Left renal cortex interstitium (tissue), 4 donors: ENCODE measurements around the gene MAP3K6. TPM values are rescaled to one million over a fixed set of nuclear protein-coding genes. Genes with fewer than 3 reads are reported as not detected.

ENCODE experiments used
- DNase-seq, 4 donors: peaks; one replicate each; pipeline ENCODE4 v3.0.0-alpha.2; 2013; ENCODE audit warnings: low read depth in 4 of 4, low spot score in 2 of 4, missing footprints in 1 of 4
- polyA plus RNA-seq, 4 donors: library from polyadenylated mRNA; unstranded; fragments of 120-200 nt; gene quantifications; one replicate each; pipeline ENCODE4 v1.2.1, GENCODE V29; 2013; ENCODE audit not compliant: insufficient read length in 4 of 4

Gene MAP3K6
- polyA plus RNA-seq, 4 donors: 5.5 to 11.3 (median 9.4) TPM

DNA sequence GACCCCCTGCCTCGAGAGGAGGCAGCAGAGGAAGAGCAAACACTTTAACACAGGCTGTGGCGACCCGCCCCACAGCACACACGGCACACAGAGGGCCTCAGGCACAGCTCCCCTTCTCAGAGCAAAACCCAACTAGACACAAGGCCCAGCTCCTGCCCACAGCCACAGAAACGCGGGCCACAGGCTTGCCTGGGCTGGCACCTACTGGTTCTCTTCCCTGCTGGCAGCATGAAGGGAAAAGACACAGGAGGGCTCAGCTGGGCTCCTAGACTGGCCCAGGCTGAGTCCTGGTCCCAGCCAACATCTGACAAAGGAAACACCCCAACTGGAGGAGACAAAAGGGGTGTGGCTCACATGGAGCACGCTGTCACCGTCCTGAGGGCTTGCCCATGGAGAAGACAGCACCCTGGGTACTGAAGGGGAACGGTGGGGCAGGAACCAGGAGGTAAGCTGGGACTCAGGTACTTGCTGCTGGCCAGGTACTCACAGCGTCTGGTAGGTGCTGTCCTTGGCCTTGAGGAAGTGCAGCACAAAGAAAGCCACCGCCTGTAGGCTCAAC is 12.9 kb upstream of the MAP3K6 start:
- DNase-seq: no peak

- no peak for DNase-seq
Observed at GRCh38 chr1:27377760-27378495, 11.2 kb upstream of the MAP3K6 start.

DNA sequence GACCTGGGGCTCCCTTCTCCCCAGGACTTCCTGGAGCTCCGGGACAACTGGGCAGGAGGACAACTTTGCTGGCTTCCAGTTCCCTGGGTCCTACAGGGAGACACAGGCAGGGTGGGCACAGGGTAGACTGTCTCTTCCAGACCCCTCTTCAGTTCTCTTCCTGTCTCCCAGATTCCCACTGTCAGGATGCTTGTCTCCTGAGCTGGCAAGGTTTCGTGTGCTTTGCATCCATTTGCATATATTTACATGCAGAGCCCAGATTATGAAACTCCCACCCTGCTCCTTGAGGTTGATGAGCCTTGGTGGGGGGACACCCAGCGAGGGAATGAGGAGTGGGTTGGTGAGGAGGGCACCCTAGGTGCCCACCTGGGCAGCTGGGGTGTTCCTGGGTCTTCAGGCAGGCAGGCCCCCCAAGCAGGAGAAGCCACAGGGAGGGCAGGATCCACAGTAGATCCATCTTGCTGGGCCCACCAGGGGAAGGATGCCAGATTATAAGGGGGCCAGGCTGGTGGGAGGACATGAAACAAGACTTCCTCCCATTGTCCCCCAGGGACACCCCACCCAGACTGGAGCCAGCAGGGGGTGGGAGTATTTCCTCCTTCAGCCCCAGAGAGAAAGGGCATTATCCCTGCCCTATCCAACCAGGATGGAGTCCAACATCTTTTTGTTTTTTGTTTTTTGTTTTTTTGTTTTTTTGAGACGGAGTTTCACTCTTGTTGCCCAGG is 7.8 kb upstream of the MAP3K6 start, which contains the start of gene FCN3:
FCN3 (minus strand) TSS at position 463 of the 725 bp plus-strand sequence; CDS start at position 457, 6 bp downstream.
- no peak for DNase-seq

DNA sequence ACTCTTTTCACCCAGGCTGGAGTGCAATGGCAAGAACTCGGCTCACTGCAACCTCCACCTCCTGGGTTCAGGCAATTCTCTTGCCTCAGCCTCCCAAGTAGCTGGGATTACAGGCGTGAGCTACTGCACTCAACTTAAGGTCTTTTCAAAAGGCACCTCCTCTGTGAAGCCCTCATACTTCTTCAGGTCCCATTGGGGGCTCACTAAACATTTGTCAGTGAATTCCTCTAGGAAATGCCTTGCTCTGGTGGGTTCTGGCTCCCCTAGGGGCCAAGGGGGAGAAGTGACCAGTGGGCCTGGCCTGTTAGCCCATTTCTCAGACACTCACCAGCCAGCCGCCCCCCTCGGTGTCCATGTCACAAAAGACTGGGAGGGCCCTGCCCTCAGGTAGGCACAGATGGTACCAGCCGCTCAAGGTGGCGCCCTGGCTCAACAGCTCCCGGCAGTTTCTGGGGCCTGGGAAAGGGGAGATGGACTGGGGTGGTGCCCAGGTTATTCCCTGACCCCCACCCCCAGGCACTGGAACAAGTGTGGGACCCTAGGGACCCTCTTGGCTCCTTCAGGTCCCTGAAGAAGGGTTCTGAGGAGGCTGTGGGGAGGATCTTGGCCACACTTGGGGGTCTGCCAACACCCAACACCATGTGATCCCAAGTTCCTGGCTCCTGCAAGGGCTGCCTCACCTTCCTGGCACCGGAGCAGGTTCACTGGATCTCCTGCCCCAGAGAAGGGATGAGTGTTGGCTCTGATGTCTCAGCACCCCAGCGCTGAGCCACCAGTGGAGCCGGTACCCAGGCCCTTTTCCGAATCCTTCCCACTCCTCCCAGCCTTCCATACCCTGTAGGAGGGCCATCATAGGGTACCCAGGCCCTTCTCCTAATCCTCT is 6.3 kb upstream of the MAP3K6 start:
- DNase-seq: no peak

- DNase-seq: no peak
Observed at GRCh38 chr1:27372022-27372807, 5.5 kb upstream of the MAP3K6 start.

- DNase-seq: no peak
Observed at GRCh38 chr1:27368869-27369582, 2.3 kb upstream of the MAP3K6 start.

DNA sequence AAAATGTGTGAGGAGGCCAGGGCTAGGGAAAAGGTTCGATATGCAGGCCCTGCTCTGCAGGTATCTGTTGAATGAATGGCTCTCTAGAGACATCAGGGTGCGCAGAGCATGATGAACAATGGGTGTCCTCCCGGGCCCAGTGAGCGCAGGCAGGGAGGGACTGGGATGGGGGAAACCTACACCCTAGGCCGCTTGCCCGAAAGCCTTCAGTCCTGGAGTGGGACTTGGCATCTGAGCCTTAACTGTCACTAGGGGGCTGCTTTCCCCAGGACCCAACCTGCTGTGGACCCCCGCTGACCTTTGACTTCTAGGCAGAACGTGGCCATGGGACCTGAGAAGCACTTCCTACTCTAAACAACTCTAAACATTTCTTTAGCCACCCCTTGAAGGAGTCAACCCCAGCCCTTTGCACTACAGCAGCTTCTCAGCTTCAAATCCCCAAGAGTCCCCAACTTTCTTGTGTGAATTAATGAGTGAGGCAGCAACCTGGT is 444 bp upstream of the MAP3K6 start:
- DNase-seq: no peak

DNA sequence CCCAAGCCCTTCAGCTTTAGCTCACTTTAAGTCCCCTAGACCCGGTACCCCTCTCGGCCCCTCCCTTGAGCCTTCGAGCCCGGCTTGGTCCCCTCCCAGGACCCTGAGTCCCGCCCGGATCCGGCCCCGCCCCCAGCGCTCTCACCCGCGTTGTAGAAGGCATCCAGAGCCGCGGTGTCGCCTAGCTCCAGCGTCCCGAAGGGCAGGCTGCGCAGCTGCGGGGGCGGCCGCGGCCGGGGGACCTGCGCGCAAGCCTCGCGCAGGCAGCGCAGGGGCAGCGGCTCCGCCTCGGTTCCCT is 699 bp downstream of the MAP3K6 start:
- DNase-seq: peak in 1 of 4 donors; percentile 68

GRCh38 chr1:27365372-27366112 is 1.2 kb downstream of the MAP3K6 start:
- peak in 2 of 4 donors; percentile 80 to 81 for DNase-seq

- no peak for DNase-seq
Observed at GRCh38 chr1:27364696-27365371, 1.9 kb downstream of the MAP3K6 start.

DNA sequence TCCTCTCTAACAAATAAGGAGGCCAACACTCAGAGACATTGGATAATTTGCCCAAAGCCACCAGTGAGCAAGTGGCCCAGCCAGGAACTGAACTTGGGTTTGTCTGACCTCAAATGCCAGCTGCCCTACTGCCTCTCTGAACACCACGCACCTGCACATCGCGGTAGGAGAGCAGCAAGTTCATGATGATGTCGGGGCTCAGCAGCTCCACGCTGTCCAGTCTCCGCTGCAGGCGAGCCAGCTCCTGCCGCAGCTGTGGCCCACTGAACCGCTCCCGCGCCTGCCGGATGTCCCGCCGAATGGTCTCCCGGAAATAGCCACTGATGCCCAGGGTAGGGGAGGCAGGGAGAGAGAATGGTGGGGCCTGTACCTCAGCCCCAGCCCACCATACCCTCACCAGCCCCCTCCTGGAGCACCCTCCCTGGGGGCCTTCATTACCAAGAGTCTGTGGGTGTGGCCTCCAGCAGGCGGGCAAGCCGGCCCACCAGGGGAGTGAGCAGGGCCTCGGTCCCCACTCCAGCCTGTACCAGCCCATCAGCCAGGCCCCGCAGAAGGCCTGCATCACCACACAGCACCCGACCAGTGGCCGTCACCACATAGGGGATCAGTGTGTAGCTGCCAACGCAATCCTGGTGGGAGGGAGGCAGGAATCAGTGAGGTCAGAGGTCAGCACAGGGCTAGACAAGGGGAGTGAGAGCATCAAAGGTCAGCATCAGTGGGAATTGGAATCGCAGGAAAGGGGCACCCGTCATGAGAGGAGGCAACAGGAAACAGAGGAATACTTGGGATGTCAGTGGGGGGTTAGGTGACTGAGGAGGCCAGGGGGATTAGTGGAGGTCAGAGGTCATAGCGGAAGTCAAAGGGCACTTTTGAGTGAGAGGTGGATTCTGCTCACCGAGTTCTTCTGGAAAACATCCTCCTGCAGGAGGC is 2.7 kb downstream of the MAP3K6 start:
- DNase-seq: no peak

GRCh38 chr1:27361553-27361952 is 5.2 kb downstream of the MAP3K6 start:
- no peak for DNase-seq

GRCh38 chr1:27361044-27361402 is 5.7 kb downstream of the MAP3K6 start:
- DNase-seq: no peak

- no peak for DNase-seq
Observed at GRCh38 chr1:27360159-27361043, 6.4 kb downstream of the MAP3K6 start.

DNA sequence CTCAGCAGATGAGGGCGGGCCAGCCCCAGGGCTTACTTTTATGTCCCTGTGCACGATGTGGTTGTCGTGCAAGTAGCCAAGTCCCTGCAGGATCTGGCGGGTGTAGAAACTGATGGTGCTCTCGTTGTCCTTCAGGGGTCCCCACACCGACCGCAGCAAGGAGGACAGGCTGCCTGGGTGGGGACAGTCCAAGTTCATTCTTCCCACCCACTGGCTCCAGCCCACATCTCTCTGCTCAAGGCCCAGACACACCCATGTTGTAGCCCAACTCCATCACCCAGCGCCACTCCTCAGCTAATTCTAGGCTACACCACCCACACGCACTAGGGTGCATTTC is 7.0 kb downstream of the MAP3K6 start:
- no peak for DNase-seq

GRCh38 chr1:27358928-27359313 is 7.8 kb downstream of the MAP3K6 start:
- no peak for DNase-seq
